ENCODE data around the gene ACSBG1. TPM values are rescaled to one million over a fixed set of nuclear protein-coding genes. Genes with fewer than 3 reads are reported as not detected.

The ACSBG1 gene
- not detected for polyA plus RNA-seq (2012; ENCODE audit: insufficient read length, low read depth)

GRCh38 chr15:78234515-78235040 lies at the start of gene ACSBG1:
Gene ACSBG1, minus strand, starts transcription at chr15:78234565. Its CDS starts 64 bp downstream, at chr15:78234501.
- TF ChIP-seq FOXP2 (optimal IDR thresholded peaks at IDR 0.05; ENCODE audit: borderline replicate concordance, extremely low read depth, extremely low read length, insufficient read depth) (no peak), SIN3A (IDR thresholded peaks at IDR 0.05; ENCODE audit: borderline replicate concordance, insufficient read depth, low read length) (no peak), POLR2AphosphoS5 (IDR thresholded peaks at IDR 0.05; ENCODE audit: low read depth, low read length) (no peak), TAF1 (IDR thresholded peaks at IDR 0.05; ENCODE audit: borderline replicate concordance, insufficient read depth, low read length) (no peak)

GRCh38 chr15:78282324-78282723 lies 48.0 kb upstream of the ACSBG1 start:
- TF ChIP-seq POLR2AphosphoS5 (IDR thresholded peaks at IDR 0.05; ENCODE audit: low read depth, low read length) (no peak), FOXP2 (optimal IDR thresholded peaks at IDR 0.05; ENCODE audit: borderline replicate concordance, extremely low read depth, extremely low read length, insufficient read depth) (no peak), TAF1 (IDR thresholded peaks at IDR 0.05; ENCODE audit: borderline replicate concordance, insufficient read depth, low read length) (no peak), SIN3A (IDR thresholded peaks at IDR 0.05; ENCODE audit: borderline replicate concordance, insufficient read depth, low read length) (no peak)
- TF ChIP-seq, protein P1, sequence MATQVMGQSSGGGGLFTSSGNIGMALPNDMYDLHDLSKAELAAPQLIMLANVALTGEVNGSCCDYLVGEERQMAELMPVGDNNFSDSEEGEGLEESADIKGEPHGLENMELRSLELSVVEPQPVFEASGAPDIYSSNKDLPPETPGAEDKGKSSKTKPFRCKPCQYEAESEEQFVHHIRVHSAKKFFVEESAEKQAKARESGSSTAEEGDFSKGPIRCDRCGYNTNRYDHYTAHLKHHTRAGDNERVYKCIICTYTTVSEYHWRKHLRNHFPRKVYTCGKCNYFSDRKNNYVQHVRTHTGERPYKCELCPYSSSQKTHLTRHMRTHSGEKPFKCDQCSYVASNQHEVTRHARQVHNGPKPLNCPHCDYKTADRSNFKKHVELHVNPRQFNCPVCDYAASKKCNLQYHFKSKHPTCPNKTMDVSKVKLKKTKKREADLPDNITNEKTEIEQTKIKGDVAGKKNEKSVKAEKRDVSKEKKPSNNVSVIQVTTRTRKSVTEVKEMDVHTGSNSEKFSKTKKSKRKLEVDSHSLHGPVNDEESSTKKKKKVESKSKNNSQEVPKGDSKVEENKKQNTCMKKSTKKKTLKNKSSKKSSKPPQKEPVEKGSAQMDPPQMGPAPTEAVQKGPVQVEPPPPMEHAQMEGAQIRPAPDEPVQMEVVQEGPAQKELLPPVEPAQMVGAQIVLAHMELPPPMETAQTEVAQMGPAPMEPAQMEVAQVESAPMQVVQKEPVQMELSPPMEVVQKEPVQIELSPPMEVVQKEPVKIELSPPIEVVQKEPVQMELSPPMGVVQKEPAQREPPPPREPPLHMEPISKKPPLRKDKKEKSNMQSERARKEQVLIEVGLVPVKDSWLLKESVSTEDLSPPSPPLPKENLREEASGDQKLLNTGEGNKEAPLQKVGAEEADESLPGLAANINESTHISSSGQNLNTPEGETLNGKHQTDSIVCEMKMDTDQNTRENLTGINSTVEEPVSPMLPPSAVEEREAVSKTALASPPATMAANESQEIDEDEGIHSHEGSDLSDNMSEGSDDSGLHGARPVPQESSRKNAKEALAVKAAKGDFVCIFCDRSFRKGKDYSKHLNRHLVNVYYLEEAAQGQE (IDR thresholded peaks at IDR 0.05; ENCODE audit: insufficient read depth in 1 of 2, low read depth in 2 of 2, low read length in 2 of 2): no peak

- TF ChIP-seq SIN3A (IDR thresholded peaks at IDR 0.05; ENCODE audit: borderline replicate concordance, insufficient read depth, low read length) (no peak), TAF1 (IDR thresholded peaks at IDR 0.05; ENCODE audit: borderline replicate concordance, insufficient read depth, low read length) (no peak), FOXP2 (optimal IDR thresholded peaks at IDR 0.05; ENCODE audit: borderline replicate concordance, extremely low read depth, extremely low read length, insufficient read depth) (no peak), POLR2AphosphoS5 (IDR thresholded peaks at IDR 0.05; ENCODE audit: low read depth, low read length) (no peak)
- TF ChIP-seq, protein P1 (IDR thresholded peaks at IDR 0.05; ENCODE audit: insufficient read depth in 1 of 2, low read depth in 2 of 2, low read length in 2 of 2): no peak
Observed at GRCh38 chr15:78280319-78281072, 46.1 kb upstream of the ACSBG1 start.

GRCh38 chr15:78276064-78276943 lies 41.9 kb upstream of the ACSBG1 start:
- TF ChIP-seq, protein P1 (IDR thresholded peaks at IDR 0.05; ENCODE audit: insufficient read depth in 1 of 2, low read depth in 2 of 2, low read length in 2 of 2): no peak
- TF ChIP-seq SIN3A (IDR thresholded peaks at IDR 0.05; ENCODE audit: borderline replicate concordance, insufficient read depth, low read length) (no peak), TAF1 (IDR thresholded peaks at IDR 0.05; ENCODE audit: borderline replicate concordance, insufficient read depth, low read length) (no peak), POLR2AphosphoS5 (IDR thresholded peaks at IDR 0.05; ENCODE audit: low read depth, low read length) (no peak), FOXP2 (optimal IDR thresholded peaks at IDR 0.05; ENCODE audit: borderline replicate concordance, extremely low read depth, extremely low read length, insufficient read depth) (no peak)

DNA sequence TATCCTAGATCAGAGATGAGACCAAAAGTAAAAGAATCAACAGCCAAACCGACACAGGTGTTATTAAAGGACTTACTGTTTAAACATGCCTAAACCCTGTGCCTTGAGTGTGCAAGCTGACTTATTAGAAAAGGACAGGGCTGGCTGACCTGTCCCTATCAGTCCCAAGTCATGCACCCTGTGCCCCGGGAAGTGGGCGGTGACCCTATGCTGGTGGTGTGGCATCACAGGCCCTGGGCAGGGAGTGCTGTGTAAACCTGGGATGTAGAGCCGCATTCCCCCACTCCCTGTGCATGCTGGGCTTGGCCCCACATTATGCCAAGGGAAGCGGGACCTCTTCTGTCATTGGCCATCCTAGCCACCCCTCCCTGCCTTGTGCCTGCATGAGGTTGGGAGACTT lies 40.6 kb upstream of the ACSBG1 start:
- TF ChIP-seq, protein P1 (IDR thresholded peaks at IDR 0.05; ENCODE audit: insufficient read depth in 1 of 2, low read depth in 2 of 2, low read length in 2 of 2): no peak
- TF ChIP-seq SIN3A (IDR thresholded peaks at IDR 0.05; ENCODE audit: borderline replicate concordance, insufficient read depth, low read length): no peak
- no peak for TF ChIP-seq POLR2AphosphoS5 (IDR thresholded peaks at IDR 0.05; ENCODE audit: low read depth, low read length)
- no peak for TF ChIP-seq TAF1 (IDR thresholded peaks at IDR 0.05; ENCODE audit: borderline replicate concordance, insufficient read depth, low read length)
- no peak for TF ChIP-seq FOXP2 (optimal IDR thresholded peaks at IDR 0.05; ENCODE audit: borderline replicate concordance, extremely low read depth, extremely low read length, insufficient read depth)

Data from PFSK-1 (cell line).